HepG2 (cell line): Measurements from ENCODE around the gene VWC2L. TPM values are rescaled to one million over a fixed set of nuclear protein-coding genes. Genes with fewer than 3 reads are reported as not detected.

Source experiments
- ATAC-seq: fragments of 200-7000 bp; cut with Tn5 transposase; 3 replicates; pipeline ENCODE4 v1.9.1; 2020; ENCODE audit warnings: mild to moderate bottlenecking, moderate library complexity
- BruUV-seq: library from RNA; stranded (reverse); fragments of 400-500 nt; replicated peaks from 2 replicates; lab custom pipeline; 2021; lab: Mats Ljungman, UMichigan
- CTCF ChIA-PET: fragments of 300-600 bp; formaldehyde crosslinking; extraction: SDS; loops from one replicate; lab custom pipeline; 2021; ENCODE audit warnings: low total read pairs, inconsistent platforms, low intra/inter-chr PET ratio; lab: Yijun Ruan, JAX
- POLR2A ChIA-PET: fragments of 350-600 bp; sonication (Branson Sonifier 250); formaldehyde crosslinking; loops from one replicate; lab custom pipeline; 2020; ENCODE audit warnings: antibody characterized with exemption, inconsistent platforms; lab: Yijun Ruan, JAX
- DNase-seq: peaks from one replicate; pipeline ENCODE4 v3.0.0-alpha.2; 2015; ENCODE audit warnings: low spot score
- FAIRE-seq: peaks from 3 replicates; lab custom pipeline; 2011; peaks lifted over from hg19 to GRCh38; lab: Jason Lieb, UNC
- H2AFZ ChIP-seq: one replicate; pipeline ENCODE4 v1.6.1; 2011; ENCODE audit warnings: low read length, inconsistent platforms
- H3K27ac ChIP-seq: fragments of 300-600 bp; 3 replicates; pipeline ENCODE4 v1.8.0; 2011; ENCODE audit warnings: mixed run types, mild to moderate bottlenecking, mixed read lengths, low read length, inconsistent platforms; ENCODE audit not compliant: insufficient read depth; ENCODE audit errors: extremely low read length
- H3K27me3 ChIP-seq, 2 experiments: fragments of 200-600 bp in 1 of 2; 2 replicates in 1 of 2; 3 replicates in 1 of 2; pipeline versions ENCODE4 v1.6.0 to v1.8.0; 2011; ENCODE audit warnings: low read length in 2 of 2, mild to moderate bottlenecking in 2 of 2, moderate library complexity in 2 of 2, inconsistent platforms in 1 of 2; ENCODE audit not compliant: insufficient read depth in 2 of 2, control insufficient read depth in 1 of 2
- H3K36me3 ChIP-seq, 2 experiments: fragments of 200-600 bp in 1 of 2; replicated peaks in 1 of 2; 2 replicates in 1 of 2; 3 replicates in 1 of 2; pipeline versions ENCODE4 v1.5.1 to v1.8.0; 2011; ENCODE audit warnings: low read length in 2 of 2, inconsistent platforms in 1 of 2; ENCODE audit not compliant: insufficient read depth in 2 of 2, control insufficient read depth in 1 of 2
- H3K4me1 ChIP-seq: 2 replicates; pipeline ENCODE4 v1.5.1; 2012; ENCODE audit warnings: low read length, inconsistent platforms; ENCODE audit not compliant: insufficient read depth
- H3K4me2 ChIP-seq: 2 replicates; pipeline ENCODE4 v1.6.0; 2011; ENCODE audit warnings: low read depth, low read length, inconsistent platforms
- H3K4me3 ChIP-seq, 3 experiments: fragments of 200-600 bp in 1 of 3; sonication (generic), shearing (Covaris generic) in 1 of 3; replicated peaks in 1 of 3; 2 replicates each; pipeline ENCODE4 v1.5.1; 2011 to 2016; ENCODE audit warnings: low read length in 3 of 3, inconsistent platforms in 2 of 3, low read depth in 2 of 3, mild to moderate bottlenecking in 2 of 3, control low read depth in 1 of 3, mixed read lengths in 1 of 3; ENCODE audit not compliant: insufficient read depth in 1 of 3
- H3K79me2 ChIP-seq: one replicate; pipeline ENCODE4 v1.6.1; 2011; ENCODE audit warnings: low read length, inconsistent platforms; ENCODE audit not compliant: insufficient read depth
- H3K9ac ChIP-seq: 2 replicates; pipeline ENCODE4 v1.6.0; 2011; ENCODE audit warnings: mild to moderate bottlenecking, low read depth, low read length, inconsistent platforms; ENCODE audit not compliant: insufficient read depth
- H3K9me3 ChIP-seq: 2 replicates; pipeline ENCODE4 v1.5.1; 2012; ENCODE audit warnings: mild to moderate bottlenecking, low read length
- H4K20me1 ChIP-seq: 2 replicates; pipeline ENCODE4 v1.6.0; 2011; ENCODE audit warnings: inconsistent platforms, mild to moderate bottlenecking, low read length, moderate library complexity; ENCODE audit not compliant: insufficient read depth
- FOXK2 ChIP-seq: fragments of 450-650 bp; IDR thresholded peaks from 2 replicates; pipeline ENCODE4 v1.6.1; 2016
- MZF1 ChIP-seq: sonication (generic); formaldehyde crosslinking; IDR thresholded peaks from 2 replicates; pipeline ENCODE4 v1.8.1; 2023; ENCODE audit warnings: mild to moderate bottlenecking, missing genetic modification reagents, borderline replicate concordance
- SOX5 ChIP-seq: IDR thresholded peaks from 2 replicates; pipeline ENCODE4 v1.6.1; 2016; ENCODE audit warnings: borderline replicate concordance
- ZFX ChIP-seq: sonication (generic); formaldehyde crosslinking; IDR thresholded peaks from 2 replicates; pipeline ENCODE4 v1.4.0; 2020; ENCODE audit warnings: mild to moderate bottlenecking, low read depth, missing genetic modification reagents, moderate library complexity
- ZHX2 ChIP-seq, 2 experiments: sonication (generic) in 1 of 2; formaldehyde crosslinking in 1 of 2; IDR thresholded peaks; 2 replicates each; pipeline versions ENCODE4 v1.6.1 to v1.9.0; 2014 to 2022; ENCODE audit warnings: antibody characterized with exemption in 1 of 2, borderline replicate concordance in 1 of 2, inconsistent platforms in 1 of 2, low read depth in 1 of 2, missing genetic modification reagents in 1 of 2
- ZNF180 ChIP-seq: sonication (generic); formaldehyde crosslinking; IDR thresholded peaks from 2 replicates; pipeline ENCODE4 v1.4.0; 2020; ENCODE audit warnings: low read depth, missing genetic modification reagents, borderline replicate concordance
- ZNF713 ChIP-seq: sonication (generic); formaldehyde crosslinking; IDR thresholded peaks from 2 replicates; pipeline ENCODE4 v1.4.0; 2020; ENCODE audit warnings: mild to moderate bottlenecking, missing genetic modification reagents
- in situ Hi-C: cut with HindIII; loops from 2 replicates; pipeline ENCODE4 v1.10.0; 2017; ENCODE audit warnings: low pct_unique_long_range_greater_than_20kb; ENCODE audit not compliant: extremely low pct_ligation_motif_present
- intact Hi-C: fragments of 100-400 bp; cut with micrococcal nuclease; formaldehyde crosslinking; loops from one replicate; pipeline ENCODE4 v1.10.0; 2022; ENCODE audit not compliant: unreplicated experiment
- polyA plus RNA-seq, 8 experiments: library from polyadenylated mRNA; depleted of rRNA in 3 of 8; stranded (reverse) in 7 of 8; unstranded in 1 of 8; fragments of >200 nt; fragmentation: Illumina TruSeq in 4 of 8; extraction: Trizol in 4 of 8; gene quantifications; 2 replicates each; pipeline versions ENCODE4 v1.2.1 to v1.2.3, GENCODE V29; 2011 to 2016; ENCODE audit warnings: low read depth in 4 of 8, missing spikeins in 1 of 8, mixed read lengths in 1 of 8; ENCODE audit not compliant: insufficient read depth in 1 of 8
- total RNA-seq, 5 experiments: library from RNA; depleted of rRNA; stranded (reverse); fragments of >200 nt; fragmentation: Illumina TruSeq; extraction: Trizol; gene quantifications; 2 replicates each; pipeline ENCODE4 v1.2.3, GENCODE V29; 2016; ENCODE audit warnings: low read depth in 1 of 5
- TF ChIP-seq, protein P1 (sequence below): sonication (generic); formaldehyde crosslinking; IDR thresholded peaks from 2 replicates; pipeline ENCODE4 v1.4.0; 2020; ENCODE audit warnings: low read depth, mild to moderate bottlenecking, missing genetic modification reagents
- TF ChIP-seq, protein P2 (sequence below): sonication (generic); formaldehyde crosslinking; IDR thresholded peaks from 2 replicates; pipeline ENCODE4 v1.5.0; 2020; ENCODE audit warnings: missing genetic modification reagents

VWC2L gene
- total and polyA plus RNA-seq, 2 of the 13 experiments (the other 11 are each of a cell fraction or from before 2014, with no cell fraction given), result not detected

GRCh38 chr2:214507032-214507431, 96.2 kb downstream of the VWC2L start:
- no peaks in the 10 kb centered on the region for H4K20me1 ChIP-seq
- H3K4me3 ChIP-seq, result no peak overlapping the region
- no peak overlapping the region for H3K4me2 ChIP-seq
- TF ChIP-seq FOXK2 (no peak), MZF1 (CRISPR knock-in tag) (no peak), ZNF713 (CRISPR knock-in tag) (no peak), ZFX (CRISPR knock-in tag) (no peak), SOX5 (CRISPR knock-in tag) (no peak), ZNF180 (CRISPR knock-in tag) (no peak), ZHX2 (IDR thresholded peaks at IDR 0.05; ENCODE audit: low read depth) (no peak), ZHX2 (CRISPR knock-in tag; IDR thresholded peaks at IDR 0.05; ENCODE audit: borderline replicate concordance) (no peak)
- TF ChIP-seq, protein P1, sequence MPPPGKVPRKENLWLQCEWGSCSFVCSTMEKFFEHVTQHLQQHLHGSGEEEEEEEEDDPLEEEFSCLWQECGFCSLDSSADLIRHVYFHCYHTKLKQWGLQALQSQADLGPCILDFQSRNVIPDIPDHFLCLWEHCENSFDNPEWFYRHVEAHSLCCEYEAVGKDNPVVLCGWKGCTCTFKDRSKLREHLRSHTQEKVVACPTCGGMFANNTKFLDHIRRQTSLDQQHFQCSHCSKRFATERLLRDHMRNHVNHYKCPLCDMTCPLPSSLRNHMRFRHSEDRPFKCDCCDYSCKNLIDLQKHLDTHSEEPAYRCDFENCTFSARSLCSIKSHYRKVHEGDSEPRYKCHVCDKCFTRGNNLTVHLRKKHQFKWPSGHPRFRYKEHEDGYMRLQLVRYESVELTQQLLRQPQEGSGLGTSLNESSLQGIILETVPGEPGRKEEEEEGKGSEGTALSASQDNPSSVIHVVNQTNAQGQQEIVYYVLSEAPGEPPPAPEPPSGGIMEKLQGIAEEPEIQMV (CRISPR knock-in tag), result no peak
- TF ChIP-seq, protein P2, sequence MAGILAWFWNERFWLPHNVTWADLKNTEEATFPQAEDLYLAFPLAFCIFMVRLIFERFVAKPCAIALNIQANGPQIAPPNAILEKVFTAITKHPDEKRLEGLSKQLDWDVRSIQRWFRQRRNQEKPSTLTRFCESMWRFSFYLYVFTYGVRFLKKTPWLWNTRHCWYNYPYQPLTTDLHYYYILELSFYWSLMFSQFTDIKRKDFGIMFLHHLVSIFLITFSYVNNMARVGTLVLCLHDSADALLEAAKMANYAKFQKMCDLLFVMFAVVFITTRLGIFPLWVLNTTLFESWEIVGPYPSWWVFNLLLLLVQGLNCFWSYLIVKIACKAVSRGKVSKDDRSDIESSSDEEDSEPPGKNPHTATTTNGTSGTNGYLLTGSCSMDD (CRISPR knock-in tag), result no peak
- H3K27ac ChIP-seq, result no peak overlapping the region
- FAIRE-seq, result no peak
- no peaks in the 10 kb centered on the region for H3K36me3 ChIP-seq
- H3K27me3 ChIP-seq, result no peaks in the 10 kb centered on the region
- H3K9me3 ChIP-seq, result no peaks in the 10 kb centered on the region
- no peak for ATAC-seq
- no peak overlapping the region for H2AFZ ChIP-seq
- BruUV-seq, result no TSS peak
- no peak for DNase-seq
- H3K4me1 ChIP-seq, result no peaks in the 10 kb centered on the region
- H3K9ac ChIP-seq, result no peak overlapping the region
- POLR2A ChIA-PET, result no interaction called here
- H3K79me2 ChIP-seq, result no peaks in the 10 kb centered on the region
- intact Hi-C loops, result loop anchor here (1.0 kb wide), 1 partner anchor 39 kb away; no protein-coding TSS in a partner anchor
- in situ Hi-C loops, result no loop called here
- CTCF ChIA-PET, result no interaction called here
